ENCODE measurements around the gene NVL. TPM values are rescaled to one million over a fixed set of nuclear protein-coding genes. Genes with fewer than 3 reads are reported as not detected.

The NVL gene
- total RNA-seq, 2 experiments from 2014 or later = 44.1 to 52.7 TPM

GRCh38 chr1:224259986-224260385, 70.0 kb downstream of the NVL start:
- H3K4me1 Mint-ChIP-seq = peaks cover 24% of the 10 kb centered on the region
- no peak overlapping the region for H3K4me3 Mint-ChIP-seq
- POLR2A ChIA-PET = interaction anchor here (1.2 to 1.6 kb wide), 3 partner anchors 15 to 77 kb away, joined by 3 to 6 read pairs (median 4); partner anchors contain the start of gene DEGS1
- peaks cover 26% of the 10 kb centered on the region for H3K36me3 Mint-ChIP-seq
- no peak for DNase-seq
- no peak overlapping the region for H3K27ac Mint-ChIP-seq
- no peaks in the 10 kb centered on the region for H3K27me3 Mint-ChIP-seq
- ATAC-seq (ENCODE audit: low read depth) = no peak
- H3K9me3 Mint-ChIP-seq = no peaks in the 10 kb centered on the region

- Mint-ChIP-seq H3K36me3 (peaks cover 19% of the 10 kb centered on the region), H3K27me3 (no peaks in the 10 kb centered on the region), H3K4me1 (peaks cover 20% of the 10 kb centered on the region), H3K9me3 (no peaks in the 10 kb centered on the region), H3K4me3 (no peak overlapping the region), H3K27ac (no peak overlapping the region)
- POLR2A ChIA-PET = interaction anchor here (0.9 kb wide), 1 partner anchor 76 kb away, joined by 3 read pairs; no protein-coding TSS in a partner anchor
- DNase-seq (no peak), ATAC-seq (ENCODE audit: low read depth) (no peak)
Observed at GRCh38 chr1:224258351-224258750, 71.6 kb downstream of the NVL start.

- POLR2A ChIA-PET = interaction anchor here (0.6 to 1.2 kb wide), 2 partner anchors 77 to 101 kb away, joined by 3 to 4 read pairs; no protein-coding TSS in a partner anchor
- no peak for ATAC-seq (ENCODE audit: low read depth)
- H3K4me1 Mint-ChIP-seq = peaks cover 9% of the 10 kb centered on the region
Observed at GRCh38 chr1:224256640-224257039, 73.3 kb downstream of the NVL start.

GRCh38 chr1:224253721-224254120, 76.3 kb downstream of the NVL start:
- Mint-ChIP-seq H3K4me1 (peaks cover 3% of the 10 kb centered on the region), H3K27ac (no peak overlapping the region), H3K9me3 (no peaks in the 10 kb centered on the region), H3K4me3 (no peak overlapping the region), H3K27me3 (no peaks in the 10 kb centered on the region), H3K36me3 (peaks cover 7% of the 10 kb centered on the region)
- no peak for ATAC-seq (ENCODE audit: low read depth)
- no peak for DNase-seq
- POLR2A ChIA-PET = interaction anchor here (0.7 kb wide), 1 partner anchor 61 kb away, joined by 3 read pairs; no protein-coding TSS in a partner anchor

More at GRCh38 chr1:224256640-224257039, 73.3 kb downstream of the NVL start:
- no peaks in the 10 kb centered on the region for H3K9me3 Mint-ChIP-seq
- no peak for DNase-seq
- no peak overlapping the region for H3K4me3 Mint-ChIP-seq
- H3K27ac Mint-ChIP-seq = no peak overlapping the region
- peaks cover 11% of the 10 kb centered on the region for H3K36me3 Mint-ChIP-seq
- H3K27me3 Mint-ChIP-seq = no peaks in the 10 kb centered on the region

- H3K4me3 Mint-ChIP-seq = no peak overlapping the region
- no peaks in the 10 kb centered on the region for H3K9me3 Mint-ChIP-seq
- DNase-seq (no peak), ATAC-seq (ENCODE audit: low read depth) (no peak)
- H3K27ac Mint-ChIP-seq = no peak overlapping the region
- peaks cover 6% of the 10 kb centered on the region for H3K4me1 Mint-ChIP-seq
- POLR2A ChIA-PET = no interaction called here
- peaks cover 18% of the 10 kb centered on the region for H3K36me3 Mint-ChIP-seq
- no peaks in the 10 kb centered on the region for H3K27me3 Mint-ChIP-seq
Observed at GRCh38 chr1:224252479-224252878, 77.5 kb downstream of the NVL start.

DNA sequence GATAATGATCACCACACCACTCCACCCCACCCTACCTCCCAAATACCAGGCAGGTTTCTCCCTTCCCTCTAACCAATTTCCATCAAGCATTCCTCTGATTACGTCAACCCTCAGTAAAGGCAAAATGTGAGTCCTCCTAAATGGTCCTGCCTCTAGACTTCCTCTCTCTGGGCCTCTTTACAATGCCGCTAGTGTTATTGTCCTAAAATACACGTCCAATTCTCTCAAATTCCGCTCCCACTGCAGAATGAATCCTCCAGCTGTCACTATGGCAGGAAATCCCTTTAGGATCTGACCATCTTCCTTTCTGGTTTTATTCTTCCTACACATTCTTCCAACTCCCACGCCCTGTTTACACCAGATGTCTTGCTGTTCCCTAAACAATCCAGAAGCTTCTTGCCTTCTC, 78.2 kb downstream of the NVL start:
- H3K4me3 Mint-ChIP-seq = no peak overlapping the region
- H3K36me3 Mint-ChIP-seq = peaks cover 17% of the 10 kb centered on the region
- no peaks in the 10 kb centered on the region for H3K9me3 Mint-ChIP-seq
- DNase-seq = no peak
- no peaks in the 10 kb centered on the region for H3K27me3 Mint-ChIP-seq
- no peak overlapping the region for H3K27ac Mint-ChIP-seq
- ATAC-seq (ENCODE audit: low read depth) = no peak
- POLR2A ChIA-PET = interaction anchor here (0.6 kb wide), 1 partner anchor 82 kb away, joined by 3 read pairs; no protein-coding TSS in a partner anchor
- H3K4me1 Mint-ChIP-seq = peaks cover 6% of the 10 kb centered on the region

DNA sequence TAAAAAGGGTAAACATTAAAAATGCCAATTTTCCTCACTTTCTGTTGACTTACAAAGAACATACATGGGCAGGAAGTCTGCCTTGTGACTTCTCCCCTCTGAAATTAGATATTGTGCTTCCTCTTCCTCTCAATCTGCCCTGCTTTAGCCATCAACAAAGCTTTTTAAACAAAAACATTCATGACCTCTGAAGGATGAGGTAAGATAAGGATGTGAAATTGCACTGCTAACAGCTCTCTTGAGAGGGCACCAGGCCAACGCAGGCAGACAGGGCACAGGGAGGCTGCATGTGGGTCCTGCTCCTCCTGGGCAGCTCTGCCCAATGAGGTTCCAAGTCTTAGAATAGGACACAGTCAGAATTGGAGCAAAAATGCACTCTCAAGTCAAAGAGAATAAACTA, 84.8 kb downstream of the NVL start:
- peak; percentile 56 for DNase-seq
- Mint-ChIP-seq H3K4me3 (peak overlapping the region; percentile 45), H3K27me3 (no peaks in the 10 kb centered on the region), H3K27ac (peak overlapping the region; percentile 96), H3K4me1 (peaks cover 14% of the 10 kb centered on the region), H3K36me3 (peaks cover 24% of the 10 kb centered on the region), H3K9me3 (no peaks in the 10 kb centered on the region)
- POLR2A ChIA-PET = interaction anchor here (1.0 to 1.7 kb wide), 3 partner anchors 15 to 400 kb away, joined by 3 to 7 read pairs (median 6); partner anchors contain the start of gene DEGS1
- peak; percentile 98 for ATAC-seq (ENCODE audit: low read depth)

DNA sequence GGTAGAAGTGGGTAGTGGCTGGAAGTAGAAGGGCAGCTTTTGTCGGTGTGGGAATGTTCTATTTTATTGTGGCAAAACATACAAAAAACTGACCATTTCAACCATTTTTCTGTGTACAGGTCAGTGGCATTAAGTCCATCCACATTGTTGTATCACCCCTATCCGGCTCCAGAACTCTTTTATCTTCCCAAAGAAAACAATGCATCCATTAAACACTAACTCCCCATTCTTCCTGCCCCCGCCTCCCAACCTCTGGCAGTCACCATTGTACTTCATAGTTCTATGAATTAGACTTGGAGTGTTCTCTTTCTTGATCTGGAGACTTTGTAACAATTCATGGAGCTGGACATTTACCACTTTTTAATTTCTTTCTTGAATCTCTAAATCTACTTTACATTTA, 91.2 kb downstream of the NVL start:
- Mint-ChIP-seq H3K9me3 (no peaks in the 10 kb centered on the region), H3K36me3 (peaks cover 5% of the 10 kb centered on the region), H3K27me3 (no peaks in the 10 kb centered on the region), H3K4me3 (no peak overlapping the region), H3K4me1 (no peaks in the 10 kb centered on the region), H3K27ac (no peak overlapping the region)
- DNase-seq (no peak), ATAC-seq (ENCODE audit: low read depth) (no peak)
- POLR2A ChIA-PET = no interaction called here

- POLR2A ChIA-PET = interaction anchor here (0.7 kb wide), 1 partner anchor 67 kb away, joined by 5 read pairs; no protein-coding TSS in a partner anchor
- ATAC-seq (ENCODE audit: low read depth) (no peak), DNase-seq (no peak)
- no peak overlapping the region for H3K27ac Mint-ChIP-seq
- H3K4me1 Mint-ChIP-seq = no peaks in the 10 kb centered on the region
- H3K9me3 Mint-ChIP-seq = no peaks in the 10 kb centered on the region
- H3K36me3 Mint-ChIP-seq = peaks cover 5% of the 10 kb centered on the region
- H3K4me3 Mint-ChIP-seq = no peak overlapping the region
- no peaks in the 10 kb centered on the region for H3K27me3 Mint-ChIP-seq
Observed at GRCh38 chr1:224238212-224238611, 91.8 kb downstream of the NVL start.

GRCh38 chr1:224237119-224237881, 92.7 kb downstream of the NVL start:
- peaks cover 5% of the 10 kb centered on the region for H3K36me3 Mint-ChIP-seq
- DNase-seq (no peak), ATAC-seq (ENCODE audit: low read depth) (no peak)
- no peaks in the 10 kb centered on the region for H3K9me3 Mint-ChIP-seq
- H3K4me3 Mint-ChIP-seq = no peak overlapping the region
- no peaks in the 10 kb centered on the region for H3K4me1 Mint-ChIP-seq
- H3K27ac Mint-ChIP-seq = no peak overlapping the region
- POLR2A ChIA-PET = interaction anchor here (0.6 kb wide), 1 partner anchor 32 kb away, joined by 3 read pairs; no protein-coding TSS in a partner anchor
- no peaks in the 10 kb centered on the region for H3K27me3 Mint-ChIP-seq

DNA sequence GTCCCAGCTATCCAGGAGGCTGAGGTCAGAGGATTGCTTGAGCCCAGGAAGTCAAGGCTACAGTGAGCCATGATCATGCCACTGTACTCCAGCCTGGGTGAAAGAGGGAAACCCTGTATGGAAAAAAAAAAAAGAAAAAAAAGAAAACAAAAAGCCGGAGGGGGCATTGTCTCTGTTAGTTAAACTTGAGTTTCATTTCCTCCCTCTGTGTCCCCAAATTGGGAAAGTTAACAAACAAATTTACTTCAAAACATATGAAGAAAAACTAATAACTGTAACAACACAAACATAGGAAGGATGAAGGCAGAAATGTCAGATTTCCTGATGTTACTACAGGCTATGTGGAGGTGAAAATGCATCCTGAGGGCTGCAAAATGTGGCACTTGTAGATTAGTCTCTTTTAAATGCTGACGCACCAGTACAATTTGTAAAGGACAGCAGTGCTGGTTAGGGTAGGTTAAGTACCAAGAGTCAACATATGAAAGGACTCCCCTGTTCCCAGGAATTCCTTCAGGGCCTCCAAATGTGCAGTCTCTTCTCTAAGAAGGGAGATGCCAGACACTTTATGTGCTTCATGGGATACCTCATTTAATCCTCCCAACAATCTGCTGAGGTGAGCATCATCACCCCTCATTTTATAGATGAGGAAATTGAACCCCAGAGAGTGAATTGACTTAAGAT, 94.0 kb downstream of the NVL start:
- no peak for ATAC-seq (ENCODE audit: low read depth)

DNA sequence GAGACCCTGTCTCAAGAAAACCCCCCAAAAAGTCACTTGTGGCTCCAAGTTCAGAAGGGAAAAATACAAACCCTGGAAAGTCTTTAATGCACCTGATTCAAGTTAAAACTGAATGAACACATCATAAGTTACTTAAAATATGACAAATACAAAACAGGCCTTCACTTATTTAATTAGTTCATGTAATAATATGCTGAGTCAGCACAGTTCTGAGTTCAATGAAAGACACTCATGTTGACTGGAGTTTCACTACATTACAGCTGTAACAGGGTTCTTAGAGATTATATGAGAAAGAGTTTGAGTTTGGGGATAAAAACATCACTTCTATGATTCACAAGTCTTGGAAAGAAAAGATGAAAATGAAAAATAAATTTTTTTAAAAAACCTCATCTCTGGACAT, 96.0 kb downstream of the NVL start:
- ATAC-seq (ENCODE audit: low read depth) = no peak
- H3K4me1 Mint-ChIP-seq = no peaks in the 10 kb centered on the region
- no peaks in the 10 kb centered on the region for H3K27me3 Mint-ChIP-seq
- H3K9me3 Mint-ChIP-seq = no peaks in the 10 kb centered on the region
- DNase-seq = no peak
- POLR2A ChIA-PET = no interaction called here
- H3K4me3 Mint-ChIP-seq = no peak overlapping the region
- H3K27ac Mint-ChIP-seq = no peak overlapping the region
- peaks cover 14% of the 10 kb centered on the region for H3K36me3 Mint-ChIP-seq

More for the DNA sequence above, 94.0 kb downstream of the NVL start:
- Mint-ChIP-seq H3K36me3 (peaks cover 6% of the 10 kb centered on the region), H3K9me3 (no peaks in the 10 kb centered on the region), H3K27me3 (no peaks in the 10 kb centered on the region), H3K4me3 (no peak overlapping the region), H3K4me1 (no peaks in the 10 kb centered on the region), H3K27ac (no peak overlapping the region)
- DNase-seq = no peak
- POLR2A ChIA-PET = no interaction called here

DNA sequence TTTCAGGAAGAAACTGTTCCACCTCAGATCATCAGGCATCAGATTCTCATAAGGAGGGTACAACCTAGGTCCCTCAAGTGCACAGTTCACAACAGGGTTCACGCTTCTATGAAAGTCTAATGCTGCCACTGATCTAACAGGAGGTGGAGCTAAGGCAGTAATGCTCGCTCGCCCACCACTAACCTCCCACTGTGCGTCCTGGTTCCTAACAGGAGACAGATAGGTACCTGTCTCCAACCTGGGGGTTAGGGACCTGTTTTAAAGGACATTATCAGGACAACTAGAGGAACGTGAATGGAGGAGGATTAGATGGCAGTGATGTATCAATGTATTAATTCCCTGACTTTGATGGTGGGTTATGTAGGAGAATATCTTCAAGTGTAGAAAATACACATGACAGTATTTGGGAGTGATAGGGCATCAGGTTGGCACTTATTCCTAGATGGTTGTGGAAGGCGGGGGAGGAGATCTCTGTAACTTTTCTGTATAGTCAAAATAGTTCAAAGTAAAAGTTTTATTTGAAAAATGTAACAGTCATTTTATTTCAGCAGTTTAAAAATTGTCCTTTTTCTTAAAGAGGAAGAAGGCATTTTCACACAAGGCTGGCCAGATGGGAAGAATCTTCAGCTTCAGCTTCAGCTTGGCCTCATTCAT, 103.0 kb downstream of the NVL start:
- no peak for ATAC-seq (ENCODE audit: low read depth)

More for the DNA sequence above, 103.0 kb downstream of the NVL start:
- Mint-ChIP-seq H3K36me3 (peaks cover 21% of the 10 kb centered on the region), H3K4me3 (no peak overlapping the region), H3K27me3 (peaks cover 6% of the 10 kb centered on the region), H3K27ac (no peak overlapping the region), H3K9me3 (no peaks in the 10 kb centered on the region), H3K4me1 (no peaks in the 10 kb centered on the region)
- DNase-seq = no peak
- POLR2A ChIA-PET = no interaction called here
